Panc1 (cell line): ENCODE results near the gene LETM1.

Source experiments
- SIN3A ChIP-seq: IDR thresholded peaks from 2 replicates; pipeline ENCODE4 v1.6.1; 2012; ENCODE audit warnings: low read depth, mild to moderate bottlenecking, low read length, moderate library complexity, borderline replicate concordance; ENCODE audit not compliant: insufficient read depth
- TCF7L2 ChIP-seq: IDR thresholded peaks from 2 replicates; pipeline ENCODE4 v1.6.1; 2011; ENCODE audit warnings: mild to moderate bottlenecking, low read depth, low read length, inconsistent platforms
- TF ChIP-seq, protein P1 (sequence below): fragments of 450-650 bp; IDR thresholded peaks from 2 replicates; pipeline ENCODE4 v1.5.1; 2017; ENCODE audit warnings: mild to moderate bottlenecking

- TF ChIP-seq, protein P1, sequence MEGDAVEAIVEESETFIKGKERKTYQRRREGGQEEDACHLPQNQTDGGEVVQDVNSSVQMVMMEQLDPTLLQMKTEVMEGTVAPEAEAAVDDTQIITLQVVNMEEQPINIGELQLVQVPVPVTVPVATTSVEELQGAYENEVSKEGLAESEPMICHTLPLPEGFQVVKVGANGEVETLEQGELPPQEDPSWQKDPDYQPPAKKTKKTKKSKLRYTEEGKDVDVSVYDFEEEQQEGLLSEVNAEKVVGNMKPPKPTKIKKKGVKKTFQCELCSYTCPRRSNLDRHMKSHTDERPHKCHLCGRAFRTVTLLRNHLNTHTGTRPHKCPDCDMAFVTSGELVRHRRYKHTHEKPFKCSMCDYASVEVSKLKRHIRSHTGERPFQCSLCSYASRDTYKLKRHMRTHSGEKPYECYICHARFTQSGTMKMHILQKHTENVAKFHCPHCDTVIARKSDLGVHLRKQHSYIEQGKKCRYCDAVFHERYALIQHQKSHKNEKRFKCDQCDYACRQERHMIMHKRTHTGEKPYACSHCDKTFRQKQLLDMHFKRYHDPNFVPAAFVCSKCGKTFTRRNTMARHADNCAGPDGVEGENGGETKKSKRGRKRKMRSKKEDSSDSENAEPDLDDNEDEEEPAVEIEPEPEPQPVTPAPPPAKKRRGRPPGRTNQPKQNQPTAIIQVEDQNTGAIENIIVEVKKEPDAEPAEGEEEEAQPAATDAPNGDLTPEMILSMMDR, result no peak
- TF ChIP-seq SIN3A, result no peak
- no peak for TF ChIP-seq TCF7L2
Measured at GRCh38 chr4:1792832-1793495, 63.0 kb downstream of the LETM1 start, which contains the start of gene FGFR3.
